Measurements from ENCODE around the gene TNFAIP1. TPM values are rescaled to one million over a fixed set of nuclear protein-coding genes. Genes with fewer than 3 reads are reported as not detected.
A peak's percentile ranks its signal among the peaks of the same experiment; 100 is the strongest.

Gene TNFAIP1
- total RNA-seq, 4 donors from 2014 or later: 24.6 to 38.5 (median 30.4) TPM

DNA sequence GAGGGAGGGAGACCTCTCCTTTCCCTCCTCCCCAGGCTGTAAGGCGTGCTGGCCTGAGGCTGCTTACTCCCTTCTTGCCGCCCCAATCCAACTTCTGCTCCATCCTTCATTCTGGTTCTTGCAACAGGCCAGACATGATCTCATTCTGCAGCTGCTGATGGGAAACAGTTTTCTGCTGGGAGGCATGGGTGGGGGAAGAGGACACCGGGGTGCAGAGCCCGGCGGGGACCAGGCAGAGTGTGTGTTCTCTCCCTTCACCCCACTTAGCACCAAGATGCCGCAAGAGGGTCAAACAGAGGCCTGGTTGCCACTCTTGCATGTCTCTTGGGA lies 37.3 kb downstream of the TNFAIP1 start:
- WGBS, 2 donors: 86 to 93% methylated on average over 2 to 6 of the region's 6 CpGs

DNA sequence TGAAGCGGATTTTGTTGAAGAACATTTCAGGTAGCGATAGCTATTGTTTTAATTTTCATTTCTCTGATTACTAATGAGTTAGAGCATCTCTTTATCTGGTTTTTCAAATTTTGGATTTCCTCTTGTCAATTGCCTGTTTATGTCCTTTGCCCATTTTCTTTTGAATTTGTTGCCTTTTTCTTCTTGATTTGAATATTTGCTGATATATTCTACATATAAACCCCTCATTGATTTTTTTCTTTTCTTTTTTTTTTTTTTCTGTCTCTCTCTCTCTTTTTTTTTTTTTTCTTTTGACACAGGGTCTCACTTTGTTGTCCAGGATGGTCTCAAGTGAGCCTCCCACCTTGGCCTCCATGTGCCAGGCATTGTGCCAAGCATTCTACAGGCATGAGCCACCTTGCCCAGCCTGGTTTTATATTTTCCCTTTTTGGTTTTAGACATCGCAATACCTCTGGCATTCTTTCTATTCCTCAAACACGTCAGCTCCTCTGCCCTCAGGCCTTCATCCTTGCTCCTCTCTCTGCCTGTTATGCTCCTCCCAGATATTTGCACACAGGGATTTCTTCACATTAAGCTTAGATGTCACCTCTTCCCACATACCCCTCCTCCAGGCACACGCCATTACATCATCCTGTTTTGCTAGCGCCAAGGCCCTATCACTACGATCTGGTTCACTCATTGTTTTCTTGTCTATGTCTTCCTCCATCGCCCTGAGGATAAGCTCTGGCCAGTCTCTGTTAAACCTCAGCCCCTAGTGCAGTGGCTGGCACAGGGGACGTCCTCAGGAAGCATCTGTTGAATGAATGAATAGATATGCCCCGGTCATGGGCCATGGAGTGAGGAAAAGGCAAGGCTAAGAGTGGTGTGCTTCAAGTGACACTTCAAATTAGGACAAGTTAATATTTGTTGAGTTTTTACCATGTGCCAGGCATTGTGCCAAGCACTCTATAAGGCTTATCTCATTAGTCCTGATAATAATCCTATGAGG lies 44.5 kb downstream of the TNFAIP1 start:
- no peak for DNase-seq
- intact Hi-C loops (cut with DNase I): no loop called here
- H3K27me3 ChIP-seq: peaks cover 0 to 14% (median 0%) of the 10 kb centered on the region in 4 donors
- no peak overlapping the region for H3K4me3 ChIP-seq
- TF ChIP-seq, protein P1, sequence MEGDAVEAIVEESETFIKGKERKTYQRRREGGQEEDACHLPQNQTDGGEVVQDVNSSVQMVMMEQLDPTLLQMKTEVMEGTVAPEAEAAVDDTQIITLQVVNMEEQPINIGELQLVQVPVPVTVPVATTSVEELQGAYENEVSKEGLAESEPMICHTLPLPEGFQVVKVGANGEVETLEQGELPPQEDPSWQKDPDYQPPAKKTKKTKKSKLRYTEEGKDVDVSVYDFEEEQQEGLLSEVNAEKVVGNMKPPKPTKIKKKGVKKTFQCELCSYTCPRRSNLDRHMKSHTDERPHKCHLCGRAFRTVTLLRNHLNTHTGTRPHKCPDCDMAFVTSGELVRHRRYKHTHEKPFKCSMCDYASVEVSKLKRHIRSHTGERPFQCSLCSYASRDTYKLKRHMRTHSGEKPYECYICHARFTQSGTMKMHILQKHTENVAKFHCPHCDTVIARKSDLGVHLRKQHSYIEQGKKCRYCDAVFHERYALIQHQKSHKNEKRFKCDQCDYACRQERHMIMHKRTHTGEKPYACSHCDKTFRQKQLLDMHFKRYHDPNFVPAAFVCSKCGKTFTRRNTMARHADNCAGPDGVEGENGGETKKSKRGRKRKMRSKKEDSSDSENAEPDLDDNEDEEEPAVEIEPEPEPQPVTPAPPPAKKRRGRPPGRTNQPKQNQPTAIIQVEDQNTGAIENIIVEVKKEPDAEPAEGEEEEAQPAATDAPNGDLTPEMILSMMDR (IDR thresholded peaks at IDR 0.05): no peak
- no peak for TF ChIP-seq POLR2A (IDR thresholded peaks at IDR 0.05)
- peaks cover 0 to 25% (median 6%) of the 10 kb centered on the region in 3 donors for H3K4me1 ChIP-seq
- H3K36me3 ChIP-seq: no peaks in the 10 kb centered on the region
- no peaks in the 10 kb centered on the region for H3K9me3 ChIP-seq
- H3K27ac ChIP-seq: no peak overlapping the region
- WGBS, 2 donors: 53 to 65% methylated on average over 10 of the region's 10 CpGs

More for the DNA sequence above, 37.3 kb downstream of the TNFAIP1 start:
- H3K9me3 ChIP-seq: no peaks in the 10 kb centered on the region
- H3K36me3 ChIP-seq: no peaks in the 10 kb centered on the region
- intact Hi-C loops (cut with DNase I): no loop called here
- no peak for TF ChIP-seq POLR2A (IDR thresholded peaks at IDR 0.05)
- TF ChIP-seq, protein P1 (IDR thresholded peaks at IDR 0.05): no peak
- no peak overlapping the region for H3K27ac ChIP-seq
- H3K4me1 ChIP-seq: peaks cover 12 to 36% (median 17%) of the 10 kb centered on the region in 3 donors
- H3K27me3 ChIP-seq: peaks cover 0 to 10% (median 0%) of the 10 kb centered on the region in 4 donors
- peak overlapping the region in 2 of 4 donors; percentile 59 to 69 for H3K4me3 ChIP-seq
- DNase-seq: no peak

DNA sequence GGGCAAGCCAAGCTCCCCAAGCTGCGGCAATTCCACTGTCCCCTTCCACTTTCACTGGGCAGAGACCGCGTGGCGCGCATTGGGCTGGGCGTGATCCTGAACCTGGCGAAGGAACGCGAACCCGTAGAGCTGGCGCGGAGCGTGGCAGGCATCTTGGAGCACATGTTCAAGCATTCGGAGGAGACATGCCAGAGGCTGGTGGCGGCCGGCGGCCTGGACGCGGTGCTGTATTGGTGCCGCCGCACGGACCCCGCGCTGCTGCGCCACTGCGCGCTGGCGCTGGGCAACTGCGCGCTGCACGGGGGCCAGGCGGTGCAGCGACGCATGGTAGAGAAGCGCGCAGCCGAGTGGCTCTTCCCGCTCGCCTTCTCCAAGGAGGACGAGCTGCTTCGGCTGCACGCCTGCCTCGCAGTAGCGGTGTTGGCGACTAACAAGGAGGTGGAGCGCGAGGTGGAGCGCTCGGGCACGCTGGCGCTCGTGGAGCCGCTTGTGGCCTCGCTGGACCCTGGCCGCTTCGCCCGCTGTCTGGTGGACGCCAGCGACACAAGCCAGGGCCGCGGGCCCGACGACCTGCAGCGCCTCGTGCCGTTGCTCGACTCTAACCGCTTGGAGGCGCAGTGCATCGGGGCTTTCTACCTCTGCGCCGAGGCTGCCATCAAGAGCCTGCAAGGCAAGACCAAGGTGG lies 45.7 kb downstream of the TNFAIP1 start:
- no peak overlapping the region for H3K27ac ChIP-seq
- peaks cover 0 to 34% (median 6%) of the 10 kb centered on the region in 3 donors for H3K4me1 ChIP-seq
- no peaks in the 10 kb centered on the region for H3K36me3 ChIP-seq
- H3K9me3 ChIP-seq: no peaks in the 10 kb centered on the region
- H3K4me3 ChIP-seq: peak overlapping the region in 3 of 4 donors; percentile 16 to 32 (median 25)
- intact Hi-C loops (cut with DNase I): no loop called here
- no peak for DNase-seq
- TF ChIP-seq POLR2A (IDR thresholded peaks at IDR 0.05): no peak
- TF ChIP-seq, protein P1 (IDR thresholded peaks at IDR 0.05): peak in 2 of 6 experiments; percentile 13 to 30
- WGBS, 2 donors: 30% methylated on average over 14 of the region's 72 CpGs; no CpG with 5 or more reads in 1 of the 2 donors
- H3K27me3 ChIP-seq: peaks cover 0 to 14% (median 0%) of the 10 kb centered on the region in 4 donors

DNA sequence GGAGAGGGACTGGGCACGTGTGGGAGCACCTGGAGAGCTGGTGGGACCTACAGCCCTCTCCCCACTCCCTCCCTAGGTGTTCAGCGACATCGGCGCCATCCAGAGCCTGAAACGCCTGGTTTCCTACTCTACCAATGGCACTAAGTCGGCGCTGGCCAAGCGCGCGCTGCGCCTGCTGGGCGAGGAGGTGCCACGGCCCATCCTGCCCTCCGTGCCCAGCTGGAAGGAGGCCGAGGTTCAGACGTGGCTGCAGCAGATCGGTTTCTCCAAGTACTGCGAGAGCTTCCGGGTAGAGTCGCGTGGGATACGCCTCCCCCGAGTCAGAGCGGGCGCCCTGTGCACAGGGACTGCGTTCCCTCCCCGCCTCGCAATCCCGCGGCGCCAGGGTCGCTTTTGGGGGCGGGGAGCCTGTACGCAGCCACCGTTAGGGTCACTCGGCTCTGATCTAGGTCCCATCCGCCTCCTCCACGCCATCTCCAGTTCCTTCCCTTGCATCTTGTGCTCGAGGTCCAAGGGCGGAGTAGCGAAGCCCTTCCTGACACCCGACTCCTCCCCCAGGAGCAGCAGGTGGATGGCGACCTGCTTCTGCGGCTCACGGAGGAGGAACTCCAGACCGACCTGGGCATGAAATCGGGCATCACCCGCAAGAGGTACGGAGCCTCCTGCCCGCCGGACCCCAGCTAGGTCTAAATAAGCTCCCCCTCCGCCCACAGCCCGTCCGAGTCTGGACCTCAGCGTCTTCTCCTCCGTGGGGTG lies 48.9 kb downstream of the TNFAIP1 start:
- peaks cover 0 to 34% (median 6%) of the 10 kb centered on the region in 3 donors for H3K4me1 ChIP-seq
- peak in 1 of 4 donors; percentile 41 for TF ChIP-seq POLR2A (IDR thresholded peaks at IDR 0.05)
- TF ChIP-seq, protein P1 (IDR thresholded peaks at IDR 0.05): no peak
- H3K27ac ChIP-seq: peak overlapping the region; percentile 2 to 65 (median 55)
- peaks cover 0 to 14% (median 0%) of the 10 kb centered on the region in 4 donors for H3K27me3 ChIP-seq
- no peaks in the 10 kb centered on the region for H3K9me3 ChIP-seq
- H3K4me3 ChIP-seq: peak overlapping the region; percentile 36 to 73 (median 55)
- intact Hi-C loops (cut with DNase I): no loop called here
- no peak for DNase-seq
- H3K36me3 ChIP-seq: peaks cover 0 to 21% (median 0%) of the 10 kb centered on the region in 3 donors
- 16 to 29% methylated on average over 11 of the region's 56 CpGs for WGBS, 2 donors
